Vagina (tissue), 2 donors: ENCODE data around the gene HTR6.

Source experiments
- CTCF ChIP-seq, 3 experiments: fragments of 450-650 bp in 2 of 3; fragments of 200-600 bp in 1 of 3; sonication (generic) in 1 of 3; IDR thresholded peaks; one replicate each; pipeline ENCODE4 v1.5.1; 2017 to 2019; ENCODE audit warnings: antibody characterized with exemption in 3 of 3, mild to moderate bottlenecking in 2 of 3, moderate library complexity in 2 of 3
- POLR2A ChIP-seq, 2 donors: fragments of 450-650 bp; IDR thresholded peaks; one replicate each; pipeline ENCODE4 v1.6.1; 2017; ENCODE audit warnings: antibody characterized with exemption in 2 of 2, mild to moderate bottlenecking in 2 of 2, moderate library complexity in 2 of 2
- POLR2AphosphoS5 ChIP-seq, 2 donors: sonication (generic); formaldehyde crosslinking; IDR thresholded peaks; one replicate each; pipeline ENCODE4 v1.9.0; 2017; ENCODE audit warnings: antibody characterized with exemption in 2 of 2, mild to moderate bottlenecking in 2 of 2, low read depth in 1 of 2; ENCODE audit not compliant: insufficient read depth in 1 of 2

GRCh38 chr1:19687414-19687813 lies 22.7 kb downstream of the HTR6 start:
- TF ChIP-seq POLR2AphosphoS5 (IDR thresholded peaks at IDR 0.05; ENCODE audit: insufficient read depth in 1 of 2, low read depth in 1 of 2) (no peak), CTCF (IDR thresholded peaks at IDR 0.05) (no peak), POLR2A (IDR thresholded peaks at IDR 0.05) (no peak)
